Skeletal muscle satellite cell (primary cell): ENCODE results near the gene CFAP410.

Experiments
- H3K27me3 ChIP-seq: 2 replicates; pipeline ENCODE4 v1.7.0; 2013; ENCODE audit warnings: low read length; ENCODE audit not compliant: control insufficient read depth, insufficient read depth
- H3K36me3 ChIP-seq: 2 replicates; pipeline ENCODE4 v1.7.0; 2013; ENCODE audit warnings: mild to moderate bottlenecking, control low read depth, low read length; ENCODE audit not compliant: insufficient read depth
- H3K4me1 ChIP-seq: 2 replicates; pipeline ENCODE4 v1.7.0; 2013; ENCODE audit warnings: low read length; ENCODE audit not compliant: control insufficient read depth, insufficient read depth
- H3K4me2 ChIP-seq: 2 replicates; pipeline ENCODE4 v1.7.0; 2013; ENCODE audit warnings: mild to moderate bottlenecking, low read length
- H3K4me3 ChIP-seq: 2 replicates; pipeline ENCODE4 v1.7.0; 2013; ENCODE audit warnings: low read length
- H3K9ac ChIP-seq: 2 replicates; pipeline ENCODE4 v1.7.0; 2013; ENCODE audit warnings: mild to moderate bottlenecking, low read depth, low read length, moderate library complexity
- H3K9me3 ChIP-seq: replicated peaks from 2 replicates; pipeline ENCODE4 v1.7.0; 2013; ENCODE audit warnings: mild to moderate bottlenecking, control low read depth, low read length

The CFAP410 gene

GRCh38 chr21:44298301-44298700 is 40.9 kb downstream of the CFAP410 start:
- Histone ChIP-seq H3K9ac (no peak overlapping the region), H3K27me3 (no peaks in the 10 kb centered on the region), H3K4me2 (no peak overlapping the region), H3K4me3 (no peak overlapping the region), H3K36me3 (no peaks in the 10 kb centered on the region), H3K9me3 (no peaks in the 10 kb centered on the region), H3K4me1 (peaks cover 31% of the 10 kb centered on the region)

GRCh38 chr21:44297525-44298290 is 41.5 kb downstream of the CFAP410 start:
- no peak overlapping the region for H3K4me2 ChIP-seq
- H3K9me3 ChIP-seq: no peaks in the 10 kb centered on the region
- no peak overlapping the region for H3K4me3 ChIP-seq
- no peaks in the 10 kb centered on the region for H3K36me3 ChIP-seq
- H3K9ac ChIP-seq: no peak overlapping the region
- H3K4me1 ChIP-seq: peaks cover 31% of the 10 kb centered on the region
- no peaks in the 10 kb centered on the region for H3K27me3 ChIP-seq

GRCh38 chr21:44296916-44297315 is 42.3 kb downstream of the CFAP410 start:
- Histone ChIP-seq H3K4me3 (no peak overlapping the region), H3K9me3 (no peaks in the 10 kb centered on the region), H3K4me1 (peaks cover 31% of the 10 kb centered on the region), H3K36me3 (no peaks in the 10 kb centered on the region), H3K4me2 (no peak overlapping the region), H3K9ac (no peak overlapping the region), H3K27me3 (no peaks in the 10 kb centered on the region)

GRCh38 chr21:44296103-44296519 is 43.1 kb downstream of the CFAP410 start:
- no peaks in the 10 kb centered on the region for H3K27me3 ChIP-seq

GRCh38 chr21:44295646-44296045 is 43.5 kb downstream of the CFAP410 start:
- Histone ChIP-seq H3K36me3 (no peaks in the 10 kb centered on the region), H3K4me3 (no peak overlapping the region), H3K9ac (no peak overlapping the region), H3K27me3 (peaks cover 4% of the 10 kb centered on the region), H3K9me3 (no peaks in the 10 kb centered on the region), H3K4me1 (peaks cover 18% of the 10 kb centered on the region), H3K4me2 (no peak overlapping the region)

More at GRCh38 chr21:44296103-44296519, 43.1 kb downstream of the CFAP410 start:
- Histone ChIP-seq H3K4me1 (peaks cover 23% of the 10 kb centered on the region), H3K9ac (no peak overlapping the region), H3K4me3 (no peak overlapping the region), H3K4me2 (no peak overlapping the region), H3K9me3 (no peaks in the 10 kb centered on the region), H3K36me3 (no peaks in the 10 kb centered on the region)

GRCh38 chr21:44295163-44295573 is 44.0 kb downstream of the CFAP410 start:
- Histone ChIP-seq H3K4me1 (peaks cover 17% of the 10 kb centered on the region), H3K27me3 (peaks cover 9% of the 10 kb centered on the region), H3K9me3 (no peaks in the 10 kb centered on the region), H3K4me2 (no peak overlapping the region), H3K9ac (no peak overlapping the region), H3K36me3 (no peaks in the 10 kb centered on the region), H3K4me3 (no peak overlapping the region)

GRCh38 chr21:44294391-44295162 is 44.6 kb downstream of the CFAP410 start:
- H3K4me3 ChIP-seq: no peak overlapping the region
- H3K4me2 ChIP-seq: no peak overlapping the region
- peaks cover 15% of the 10 kb centered on the region for H3K4me1 ChIP-seq
- H3K9me3 ChIP-seq: no peaks in the 10 kb centered on the region
- no peak overlapping the region for H3K9ac ChIP-seq
- H3K36me3 ChIP-seq: no peaks in the 10 kb centered on the region
- H3K27me3 ChIP-seq: peaks cover 9% of the 10 kb centered on the region

- H3K4me1 ChIP-seq: peaks cover 9% of the 10 kb centered on the region
- H3K27me3 ChIP-seq: peaks cover 13% of the 10 kb centered on the region
Observed at GRCh38 chr21:44293551-44294231, 45.5 kb downstream of the CFAP410 start.

GRCh38 chr21:44292812-44293195 is 46.4 kb downstream of the CFAP410 start:
- H3K27me3 ChIP-seq: peaks cover 18% of the 10 kb centered on the region

More at GRCh38 chr21:44293551-44294231, 45.5 kb downstream of the CFAP410 start:
- Histone ChIP-seq H3K4me2 (no peak overlapping the region), H3K4me3 (no peak overlapping the region), H3K36me3 (no peaks in the 10 kb centered on the region), H3K9me3 (no peaks in the 10 kb centered on the region), H3K9ac (no peak overlapping the region)

GRCh38 chr21:44291936-44292811 is 47.0 kb downstream of the CFAP410 start:
- Histone ChIP-seq H3K4me1 (peaks cover 9% of the 10 kb centered on the region), H3K9me3 (no peaks in the 10 kb centered on the region), H3K9ac (no peak overlapping the region), H3K36me3 (no peaks in the 10 kb centered on the region), H3K4me3 (no peak overlapping the region), H3K27me3 (peaks cover 21% of the 10 kb centered on the region), H3K4me2 (no peak overlapping the region)

More at GRCh38 chr21:44292812-44293195, 46.4 kb downstream of the CFAP410 start:
- H3K36me3 ChIP-seq: no peaks in the 10 kb centered on the region
- no peak overlapping the region for H3K4me2 ChIP-seq
- no peak overlapping the region for H3K4me3 ChIP-seq
- peaks cover 9% of the 10 kb centered on the region for H3K4me1 ChIP-seq
- H3K9me3 ChIP-seq: no peaks in the 10 kb centered on the region
- no peak overlapping the region for H3K9ac ChIP-seq
